Body of pancreas (tissue), 4 donors: ENCODE measurements around the gene MYO1E. TPM values are rescaled to one million over a fixed set of nuclear protein-coding genes. Genes with fewer than 3 reads are reported as not detected.

ENCODE experiments used
- ATAC-seq: fragments of 150-250 bp; one replicate; pipeline ENCODE4 v1.9.1; 2016
- DNase-seq, 4 donors: peaks; one replicate each; pipeline ENCODE4 v3.0.0-alpha.2; 2019
- H3K27ac ChIP-seq, 4 donors: fragments of 200-600 bp; sonication (generic); 1 replicate in 3 of 4; 2 replicates in 1 of 4; pipeline versions ENCODE4 v1.5.1 to v1.6.1; 2016 to 2019; ENCODE audit warnings: mild to moderate bottlenecking in 1 of 4, mixed read lengths in 1 of 4, moderate library complexity in 1 of 4
- H3K27me3 ChIP-seq, 2 donors: fragments of 200-600 bp; sonication (generic); one replicate each; pipeline ENCODE4 v1.6.0; 2016; ENCODE audit warnings: mild to moderate bottlenecking in 1 of 2
- H3K36me3 ChIP-seq, 2 donors: fragments of 200-600 bp; sonication (generic); replicated peaks in 1 of 2; 2 replicates each; pipeline ENCODE4 v1.5.1; 2016; ENCODE audit warnings: low read depth in 2 of 2; ENCODE audit not compliant: insufficient read depth in 1 of 2
- H3K4me1 ChIP-seq: fragments of 200-600 bp; sonication (generic); one replicate; pipeline ENCODE4 v1.6.0; 2016
- H3K4me3 ChIP-seq, 2 donors: fragments of 200-600 bp; sonication (generic); 1 replicate in 1 of 2; 2 replicates in 1 of 2; pipeline ENCODE4 v1.5.1; 2016 to 2019
- H3K9me3 ChIP-seq, 3 donors: fragments of 200-600 bp; sonication (generic); 1 replicate in 2 of 3; 2 replicates in 1 of 3; pipeline ENCODE4 v1.5.1; 2016
- POLR2A ChIP-seq, 3 donors: fragments of 450-650 bp; IDR thresholded peaks; one replicate each; pipeline ENCODE4 v1.6.1; 2016; ENCODE audit warnings: antibody characterized with exemption in 3 of 3, mild to moderate bottlenecking in 2 of 3
- WGBS, 2 donors: methylation state at CpG; one replicate each; pipeline ENCODE4 v1.1.5; 2017; 5-methylcytosine and 5-hydroxymethylcytosine counted together
- intact Hi-C: fragments of 100-400 bp; cut with DNase I; formaldehyde crosslinking; loops from one replicate; pipeline ENCODE4 v1.15.1; 2023
- total RNA-seq, 2 donors: library from RNA; depleted of rRNA; stranded (reverse); fragments of >200 nt; gene quantifications; one replicate each; pipeline ENCODE4 v1.1.0, GENCODE V29; 2016
- TF ChIP-seq, protein P1 (sequence below), 7 experiments: fragments of 450-650 bp in 4 of 7; fragments of 200-600 bp in 3 of 7; sonication (generic) in 3 of 7; IDR thresholded peaks; one replicate each; pipeline ENCODE4 v1.5.1; 2016 to 2019; ENCODE audit warnings: antibody characterized with exemption in 7 of 7

MYO1E gene
- total RNA-seq, 2 donors from 2014 or later, result 14.0 to 48.5 TPM

DNA sequence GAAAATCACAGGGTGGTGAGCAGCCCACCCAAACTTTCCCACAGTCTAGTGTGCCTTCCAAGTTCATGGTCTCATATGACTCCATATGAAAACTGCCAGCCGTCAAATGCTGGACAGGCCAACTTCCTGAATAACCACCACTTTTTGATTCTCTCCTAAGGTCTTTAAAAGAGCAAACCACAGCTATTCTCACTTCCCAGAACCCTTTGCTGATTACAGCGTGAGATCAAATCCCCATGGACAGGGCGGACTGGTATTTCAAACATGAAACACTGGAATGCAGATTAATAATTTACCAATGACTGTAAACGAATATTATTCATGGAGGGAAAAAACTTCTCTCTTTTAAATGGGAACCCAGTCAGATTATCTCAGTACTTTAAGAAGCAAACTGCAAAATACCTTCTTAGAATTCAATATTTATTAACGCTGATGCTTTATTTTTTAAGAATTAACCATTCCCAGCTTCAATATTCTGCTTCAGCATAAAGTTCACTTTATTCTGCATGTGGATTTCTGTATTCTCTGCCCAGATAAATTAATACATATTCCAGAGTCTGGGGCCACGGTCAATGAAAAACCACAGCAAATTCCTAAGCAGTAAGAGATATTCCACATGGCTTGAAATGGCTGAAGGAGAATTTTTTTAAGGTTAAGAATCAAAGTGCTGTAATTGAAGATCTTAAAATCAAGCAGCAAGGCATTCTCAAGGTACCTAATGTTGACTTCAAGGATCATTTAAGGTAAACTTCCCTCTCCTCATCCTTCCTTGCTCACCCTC lies 42.9 kb downstream of the MYO1E start:
- TF ChIP-seq POLR2A (IDR thresholded peaks at IDR 0.05), result no peak
- TF ChIP-seq, protein P1, sequence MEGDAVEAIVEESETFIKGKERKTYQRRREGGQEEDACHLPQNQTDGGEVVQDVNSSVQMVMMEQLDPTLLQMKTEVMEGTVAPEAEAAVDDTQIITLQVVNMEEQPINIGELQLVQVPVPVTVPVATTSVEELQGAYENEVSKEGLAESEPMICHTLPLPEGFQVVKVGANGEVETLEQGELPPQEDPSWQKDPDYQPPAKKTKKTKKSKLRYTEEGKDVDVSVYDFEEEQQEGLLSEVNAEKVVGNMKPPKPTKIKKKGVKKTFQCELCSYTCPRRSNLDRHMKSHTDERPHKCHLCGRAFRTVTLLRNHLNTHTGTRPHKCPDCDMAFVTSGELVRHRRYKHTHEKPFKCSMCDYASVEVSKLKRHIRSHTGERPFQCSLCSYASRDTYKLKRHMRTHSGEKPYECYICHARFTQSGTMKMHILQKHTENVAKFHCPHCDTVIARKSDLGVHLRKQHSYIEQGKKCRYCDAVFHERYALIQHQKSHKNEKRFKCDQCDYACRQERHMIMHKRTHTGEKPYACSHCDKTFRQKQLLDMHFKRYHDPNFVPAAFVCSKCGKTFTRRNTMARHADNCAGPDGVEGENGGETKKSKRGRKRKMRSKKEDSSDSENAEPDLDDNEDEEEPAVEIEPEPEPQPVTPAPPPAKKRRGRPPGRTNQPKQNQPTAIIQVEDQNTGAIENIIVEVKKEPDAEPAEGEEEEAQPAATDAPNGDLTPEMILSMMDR (IDR thresholded peaks at IDR 0.05), result no peak
- 10 to 14% methylated on average over 6 of the region's 6 CpGs for WGBS, 2 donors
- peak; percentile 45 to 73 (median 56) for DNase-seq
- peak; percentile 86 for ATAC-seq
- intact Hi-C loops, result no loop called here
- Histone ChIP-seq H3K27me3 (no peaks in the 10 kb centered on the region), H3K4me1 (peaks cover 25% of the 10 kb centered on the region), H3K36me3 (no peaks in the 10 kb centered on the region), H3K4me3 (no peak overlapping the region), H3K27ac (peak overlapping the region; percentile 46 to 76 (median 60)), H3K9me3 (no peaks in the 10 kb centered on the region)

DNA sequence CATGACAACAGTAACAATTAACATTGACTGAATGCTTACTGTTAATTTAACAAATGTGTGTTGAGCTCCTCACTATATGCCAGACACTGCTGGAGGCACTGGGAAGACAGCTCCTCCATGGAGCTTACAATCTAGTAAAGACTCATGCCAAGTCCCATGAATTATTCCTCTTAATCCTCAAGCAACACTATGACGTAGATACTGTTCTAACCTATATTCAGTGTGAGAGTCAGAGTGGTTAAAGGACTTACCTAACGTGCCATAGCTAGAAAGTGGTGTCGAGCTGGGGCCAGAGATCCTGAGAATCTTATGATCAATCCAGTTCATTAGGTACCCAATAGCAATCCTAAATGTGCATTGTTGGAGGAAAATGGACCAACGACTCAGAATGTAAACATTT lies 43.6 kb downstream of the MYO1E start:
- H3K4me1 ChIP-seq, result peaks cover 25% of the 10 kb centered on the region
- no peaks in the 10 kb centered on the region for H3K9me3 ChIP-seq
- H3K27ac ChIP-seq, result peak overlapping the region; percentile 46 to 76 (median 60)
- TF ChIP-seq POLR2A (IDR thresholded peaks at IDR 0.05), result no peak
- TF ChIP-seq, protein P1 (IDR thresholded peaks at IDR 0.05), result no peak
- H3K36me3 ChIP-seq, result no peaks in the 10 kb centered on the region
- intact Hi-C loops, result no loop called here
- WGBS, 2 donors, result 74 to 75% methylated on average over 4 of the region's 4 CpGs
- ATAC-seq (no peak), DNase-seq (no peak)
- H3K4me3 ChIP-seq, result no peak overlapping the region
- H3K27me3 ChIP-seq, result no peaks in the 10 kb centered on the region

DNA sequence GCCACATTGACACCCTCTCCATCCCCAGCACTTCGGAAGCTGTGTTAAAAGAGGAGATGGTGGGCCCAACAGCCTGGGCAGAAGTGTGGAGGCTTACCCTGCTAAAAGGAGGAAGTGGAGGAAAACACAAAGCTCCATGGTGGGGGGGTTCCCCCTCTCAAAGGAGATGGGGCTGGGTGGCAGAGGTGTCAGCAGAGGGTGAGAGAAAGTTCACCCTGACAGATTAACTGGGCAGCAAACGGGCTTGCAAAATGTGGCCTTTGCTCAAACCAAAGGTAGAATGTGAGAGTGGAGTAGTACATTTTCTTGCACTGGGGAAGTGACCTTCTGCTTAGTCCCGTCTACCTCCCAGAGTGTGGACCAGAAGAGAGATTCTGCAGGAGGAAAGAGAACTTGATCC lies 44.7 kb downstream of the MYO1E start:
- no peak for ATAC-seq

DNA sequence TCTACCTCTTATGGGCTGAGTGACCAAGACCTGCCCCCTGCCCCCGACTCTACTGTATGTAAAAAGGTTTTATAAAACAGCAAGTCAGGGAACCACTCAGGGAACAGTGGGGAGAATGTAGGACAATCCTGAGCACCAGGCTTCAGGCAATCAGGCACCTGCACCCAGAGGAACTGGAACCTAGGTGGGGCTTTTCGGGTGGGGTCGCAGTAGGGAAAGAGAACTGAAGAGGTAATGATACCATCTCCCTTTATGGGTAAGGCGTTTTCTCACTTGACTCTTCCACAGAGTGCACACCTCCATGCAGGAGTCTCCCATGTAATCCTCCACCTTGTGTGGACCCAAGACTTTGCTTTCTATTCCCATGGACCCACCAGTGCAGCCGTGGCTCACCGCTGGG lies 45.8 kb downstream of the MYO1E start:
- DNase-seq, result no peak
- WGBS, 2 donors, result 74 to 94% methylated on average over 6 of the region's 6 CpGs

More for the DNA sequence above, 44.7 kb downstream of the MYO1E start:
- H3K4me3 ChIP-seq, result no peak overlapping the region
- 52 to 65% methylated on average over 3 of the region's 3 CpGs for WGBS, 2 donors
- no peaks in the 10 kb centered on the region for H3K36me3 ChIP-seq
- peak overlapping the region in 1 of 4 donors; percentile 76 for H3K27ac ChIP-seq
- no peak for TF ChIP-seq POLR2A (IDR thresholded peaks at IDR 0.05)
- TF ChIP-seq, protein P1 (IDR thresholded peaks at IDR 0.05), result no peak
- peaks cover 25% of the 10 kb centered on the region for H3K4me1 ChIP-seq
- H3K27me3 ChIP-seq, result no peaks in the 10 kb centered on the region
- intact Hi-C loops, result no loop called here
- H3K9me3 ChIP-seq, result no peaks in the 10 kb centered on the region
- DNase-seq, result no peak

More for the DNA sequence above, 45.8 kb downstream of the MYO1E start:
- Histone ChIP-seq H3K27me3 (no peaks in the 10 kb centered on the region), H3K9me3 (no peaks in the 10 kb centered on the region), H3K36me3 (no peaks in the 10 kb centered on the region), H3K4me3 (no peak overlapping the region), H3K27ac (no peak overlapping the region), H3K4me1 (peaks cover 25% of the 10 kb centered on the region)
- TF ChIP-seq, protein P1 (IDR thresholded peaks at IDR 0.05), result no peak
- no peak for TF ChIP-seq POLR2A (IDR thresholded peaks at IDR 0.05)
- ATAC-seq, result no peak
- intact Hi-C loops, result no loop called here
